C4-2B (cell line): ENCODE measurements around the gene CADM1.

Experiments used
- ZFX ChIP-seq: fragments of 450-650 bp; IDR thresholded peaks from 2 replicates; pipeline ENCODE4 v1.6.1; 2017
- TF ChIP-seq, protein P1 (sequence below): fragments of 450-650 bp; conservative IDR thresholded peaks from 2 replicates; pipeline ENCODE4 v1.5.1; 2017; ENCODE audit warnings: mild to moderate bottlenecking

DNA sequence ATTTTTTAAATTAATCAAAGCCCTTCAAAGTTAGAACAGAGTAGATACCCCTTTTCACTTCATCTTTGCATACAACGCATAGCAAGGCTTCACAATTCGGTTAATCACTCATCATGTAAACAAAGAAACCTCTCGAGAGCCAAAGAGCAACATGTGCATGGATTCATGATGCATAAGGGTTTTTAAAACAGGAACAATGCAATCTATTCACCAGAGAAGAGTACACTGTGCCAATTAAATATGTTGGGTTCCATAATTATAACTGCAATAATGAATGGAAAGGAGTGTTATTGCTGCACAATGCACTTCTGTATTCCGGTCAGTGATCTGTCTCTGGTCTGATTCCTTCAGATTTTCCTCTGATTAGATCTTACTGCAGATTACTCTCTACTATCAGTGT is 45.3 kb downstream of the CADM1 start:
- TF ChIP-seq, protein P1, sequence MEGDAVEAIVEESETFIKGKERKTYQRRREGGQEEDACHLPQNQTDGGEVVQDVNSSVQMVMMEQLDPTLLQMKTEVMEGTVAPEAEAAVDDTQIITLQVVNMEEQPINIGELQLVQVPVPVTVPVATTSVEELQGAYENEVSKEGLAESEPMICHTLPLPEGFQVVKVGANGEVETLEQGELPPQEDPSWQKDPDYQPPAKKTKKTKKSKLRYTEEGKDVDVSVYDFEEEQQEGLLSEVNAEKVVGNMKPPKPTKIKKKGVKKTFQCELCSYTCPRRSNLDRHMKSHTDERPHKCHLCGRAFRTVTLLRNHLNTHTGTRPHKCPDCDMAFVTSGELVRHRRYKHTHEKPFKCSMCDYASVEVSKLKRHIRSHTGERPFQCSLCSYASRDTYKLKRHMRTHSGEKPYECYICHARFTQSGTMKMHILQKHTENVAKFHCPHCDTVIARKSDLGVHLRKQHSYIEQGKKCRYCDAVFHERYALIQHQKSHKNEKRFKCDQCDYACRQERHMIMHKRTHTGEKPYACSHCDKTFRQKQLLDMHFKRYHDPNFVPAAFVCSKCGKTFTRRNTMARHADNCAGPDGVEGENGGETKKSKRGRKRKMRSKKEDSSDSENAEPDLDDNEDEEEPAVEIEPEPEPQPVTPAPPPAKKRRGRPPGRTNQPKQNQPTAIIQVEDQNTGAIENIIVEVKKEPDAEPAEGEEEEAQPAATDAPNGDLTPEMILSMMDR, result no peak
- no peak for TF ChIP-seq ZFX
